GM21786 (cell line): Measurements from ENCODE around the gene EID2B.

Experiments
- ATAC-seq: cut with Tn5 transposase; IDR thresholded peaks from one replicate; pipeline ENCODE4 v1.9.1; 2021; ENCODE audit not compliant: unreplicated experiment

Gene EID2B, protein sequence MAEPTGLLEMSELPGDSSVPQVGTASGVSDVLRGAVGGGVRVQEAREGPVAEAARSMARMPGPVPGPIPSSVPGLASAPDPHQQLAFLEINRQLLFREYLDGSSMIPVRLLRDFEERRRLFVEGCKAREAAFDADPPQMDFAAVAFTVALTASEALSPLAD

GRCh38 chr19:39532233-39533002 is at the start of gene EID2B:
Gene EID2B, minus strand, starts transcription at chr19:39532852. Its CDS starts 50 bp downstream, at chr19:39532802.
- ATAC-seq: peak; percentile 91

DNA sequence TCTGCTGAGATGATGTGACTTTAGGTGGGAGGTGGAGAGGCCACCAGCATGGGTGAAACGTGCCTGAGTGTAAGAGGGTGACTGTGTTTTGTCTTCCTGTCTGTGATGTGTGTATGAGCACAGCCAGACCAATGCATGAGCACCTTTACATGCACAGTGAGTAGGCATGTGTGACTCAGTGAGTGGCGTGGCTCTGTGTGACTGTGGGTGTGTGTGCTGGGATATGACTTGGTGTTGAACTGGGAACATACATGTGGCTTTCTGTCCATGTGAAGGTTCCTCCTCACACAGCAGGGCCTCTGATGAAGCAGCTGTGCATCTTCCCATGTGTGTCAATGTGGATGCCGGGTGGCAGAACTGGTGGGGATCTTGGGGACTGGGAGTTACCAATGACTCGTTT is 49.8 kb upstream of the EID2B start:
- ATAC-seq: no peak

- no peak for ATAC-seq
Measured at GRCh38 chr19:39568604-39569003, 36.0 kb upstream of the EID2B start.

DNA sequence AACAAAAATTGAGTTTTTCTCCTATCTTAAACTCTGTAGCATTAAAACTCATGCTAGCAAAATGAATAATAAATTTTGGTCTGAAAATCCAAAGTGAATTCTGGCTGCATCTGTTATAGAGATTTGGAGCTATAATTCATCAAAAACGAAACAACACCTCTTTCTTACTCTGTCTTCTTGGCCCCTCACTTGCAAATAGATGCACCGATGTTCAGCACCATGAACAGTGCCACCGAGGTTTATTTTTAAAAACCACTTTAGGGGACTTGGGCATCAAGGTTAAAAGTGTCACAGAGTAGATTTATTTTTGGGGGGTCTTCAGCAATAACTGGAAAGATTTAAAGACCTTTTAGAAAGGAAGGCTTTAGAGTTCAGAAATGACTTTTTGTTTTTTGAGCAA is 33.4 kb upstream of the EID2B start:
- ATAC-seq: no peak

- no peak for ATAC-seq
Measured at GRCh38 chr19:39563408-39563807, 30.8 kb upstream of the EID2B start.

- no peak for ATAC-seq
Measured at GRCh38 chr19:39558624-39559117, 26.0 kb upstream of the EID2B start.

- no peak for ATAC-seq
Measured at GRCh38 chr19:39557811-39558623, 25.4 kb upstream of the EID2B start.

GRCh38 chr19:39555883-39556282 is 23.2 kb upstream of the EID2B start:
- ATAC-seq: no peak

GRCh38 chr19:39554701-39555311 is 22.2 kb upstream of the EID2B start:
- no peak for ATAC-seq

- ATAC-seq: no peak
Measured at GRCh38 chr19:39553082-39553652, 20.5 kb upstream of the EID2B start.

DNA sequence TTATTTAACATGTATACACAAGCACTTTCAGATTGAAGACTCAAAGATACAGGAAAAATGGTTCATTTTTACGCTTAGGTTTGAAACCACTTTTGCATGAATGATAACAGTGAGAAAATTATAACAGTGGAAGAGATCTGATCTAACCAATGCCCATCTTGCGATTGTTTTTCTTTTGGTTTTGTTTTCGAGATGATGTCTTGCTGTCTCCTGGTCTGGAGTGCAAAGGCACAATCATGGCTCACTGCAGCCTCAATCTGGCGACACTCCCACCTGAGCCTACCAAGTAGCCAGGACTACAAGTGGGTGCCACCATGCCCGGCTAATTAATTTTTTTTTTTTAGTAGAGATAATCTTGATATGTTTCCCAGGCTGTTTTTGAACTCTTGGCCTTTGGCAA is 17.5 kb upstream of the EID2B start:
- ATAC-seq: no peak

DNA sequence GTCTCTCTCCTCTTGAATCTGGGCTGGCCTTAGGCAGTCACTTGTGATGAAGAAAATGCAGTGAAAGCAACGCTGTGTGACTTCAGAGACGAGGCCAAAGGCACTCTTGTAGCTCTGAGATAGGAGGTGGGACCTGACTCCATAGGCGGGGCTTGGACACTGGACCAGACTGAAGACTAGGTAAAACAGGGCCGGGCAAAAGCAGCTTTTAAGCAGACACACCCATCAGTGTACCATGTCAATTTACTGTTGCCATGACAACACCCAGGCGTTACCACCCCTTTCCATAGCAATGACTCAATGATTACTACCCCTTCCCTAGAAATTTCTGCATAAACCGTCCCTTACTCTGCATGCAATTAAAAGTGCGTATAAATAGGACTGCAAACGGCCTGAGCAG is 13.9 kb upstream of the EID2B start:
- ATAC-seq: no peak

DNA sequence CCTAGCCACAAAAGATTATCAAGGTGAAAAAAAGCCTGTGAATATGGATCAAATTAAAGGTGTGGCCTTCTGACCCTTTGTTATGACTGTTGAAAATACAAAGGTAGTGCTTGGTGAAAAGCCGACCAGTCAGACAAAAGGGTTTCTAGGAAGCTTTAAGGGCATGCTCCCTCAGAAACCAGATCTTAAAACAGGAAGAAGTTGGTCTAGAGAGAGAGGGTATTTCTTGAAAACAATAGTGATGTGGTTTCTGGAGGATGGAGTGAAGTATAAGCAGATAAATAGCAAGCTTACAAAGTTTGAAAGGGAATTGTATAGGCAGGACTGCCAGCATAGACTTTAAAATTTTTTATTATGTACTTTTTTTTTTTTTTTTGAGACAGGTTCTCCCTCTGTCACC is 12.3 kb upstream of the EID2B start:
- ATAC-seq: no peak

DNA sequence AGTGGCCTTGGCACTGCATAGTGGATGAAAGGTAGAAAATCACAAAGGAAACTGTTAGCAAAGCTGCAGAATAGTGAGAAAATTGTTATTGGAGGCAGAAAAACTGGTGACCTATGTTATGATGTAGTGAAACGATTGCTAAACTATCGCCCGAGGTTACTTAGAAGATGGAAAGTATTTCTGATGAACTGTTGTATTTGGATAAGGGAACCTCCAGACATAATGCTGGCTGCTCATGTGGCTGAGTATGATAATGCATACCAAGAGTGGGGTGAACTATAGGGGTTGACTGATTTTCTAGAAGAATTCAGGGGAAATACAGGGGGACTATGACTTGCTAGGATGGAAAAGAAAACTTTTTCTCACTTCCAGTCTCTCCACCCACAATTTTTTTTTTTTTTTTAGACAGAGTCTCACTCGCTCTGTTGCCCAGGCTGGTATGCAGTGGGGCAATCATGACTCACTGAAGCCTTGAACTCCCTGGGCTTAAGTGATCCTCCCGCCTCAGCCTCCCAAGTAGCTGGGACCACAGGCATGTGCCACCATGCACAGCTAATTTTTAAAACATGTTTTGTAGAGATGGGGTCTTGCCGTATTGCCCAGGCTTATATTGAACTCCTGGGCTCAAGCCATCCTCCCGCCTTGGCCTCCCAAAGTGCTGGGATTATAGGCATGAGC is 11.7 kb upstream of the EID2B start:
- ATAC-seq: no peak

DNA sequence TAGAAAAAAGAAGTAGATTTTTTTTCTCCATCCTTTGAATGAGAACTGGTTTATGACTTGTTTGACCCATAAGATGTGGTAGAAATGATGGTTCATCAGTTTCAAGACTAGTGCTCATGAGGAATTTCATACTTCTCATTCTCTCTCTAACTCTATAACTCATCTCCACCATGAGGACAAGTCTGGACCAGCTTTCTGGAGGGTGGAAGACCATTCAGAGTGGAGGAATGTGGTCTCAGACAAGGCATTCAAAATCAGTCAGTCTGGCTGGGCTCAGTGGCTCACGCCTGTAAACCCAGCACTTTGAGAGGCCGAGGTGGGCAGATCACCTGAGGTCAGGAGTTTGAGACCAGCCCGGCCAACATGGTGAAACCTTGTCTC is 10.8 kb upstream of the EID2B start:
- no peak for ATAC-seq

GRCh38 chr19:39542206-39542605 is 9.6 kb upstream of the EID2B start:
- ATAC-seq: no peak

DNA sequence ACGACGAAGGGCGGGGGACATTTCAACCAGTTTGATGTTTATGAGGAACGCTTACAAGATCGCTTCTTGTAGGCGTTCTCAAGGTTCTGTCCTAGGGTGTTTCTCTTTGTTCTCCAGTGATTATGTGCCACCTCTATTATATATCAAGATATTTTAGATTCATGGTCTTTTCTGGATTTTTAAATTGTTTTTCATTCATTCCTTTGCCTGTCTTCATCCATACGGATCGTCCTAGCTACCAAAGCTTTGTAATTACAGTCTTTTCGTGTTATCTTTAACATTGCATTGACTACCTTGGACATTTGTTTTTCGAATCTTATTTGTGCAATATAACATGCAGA is 7.7 kb upstream of the EID2B start:
- ATAC-seq: no peak

- ATAC-seq: peak; percentile 78
Measured at GRCh38 chr19:39539518-39540332, 7.1 kb upstream of the EID2B start, which contains the start of gene EID2. Gene EID2, minus strand, starts transcription at chr19:39540161. Its CDS starts 82 bp downstream, at chr19:39540079.

- no peak for ATAC-seq
Measured at GRCh38 chr19:39539165-39539517, 6.5 kb upstream of the EID2B start.

GRCh38 chr19:39533791-39534190 is 1.1 kb upstream of the EID2B start:
- no peak for ATAC-seq
